SK-N-SH treated with all-trans-retinoic acid at 6 μM for 48 hours (cell line): Measurements from ENCODE around the gene BLMH.

ENCODE experiments used
- ESRRG ChIP-seq: fragments of 250-450 bp; sonication (Bioruptor Pico); IDR thresholded peaks from 2 replicates; pipeline ENCODE4 v1.6.1; 2021; ENCODE audit warnings: mild to moderate bottlenecking
- PATZ1 ChIP-seq: fragments of 250-450 bp; sonication (Bioruptor Pico); IDR thresholded peaks from 2 replicates; pipeline ENCODE4 v1.8.0; 2020; ENCODE audit warnings: mild to moderate bottlenecking, moderate library complexity, borderline replicate concordance
- TOX ChIP-seq: fragments of 250-450 bp; sonication (Bioruptor Pico); IDR thresholded peaks from 2 replicates; pipeline ENCODE4 v1.8.0; 2021; ENCODE audit warnings: mild to moderate bottlenecking, moderate library complexity, borderline replicate concordance
- ZNF70 ChIP-seq: fragments of 450-650 bp; formaldehyde crosslinking; IDR thresholded peaks from 2 replicates; pipeline ENCODE4 v1.5.0; 2020; ENCODE audit warnings: mild to moderate bottlenecking, moderate library complexity

GRCh38 chr17:30243002-30243401 is 48.7 kb downstream of the BLMH start:
- TF ChIP-seq ZNF70 (CRISPR knock-in tag): no peak
- no peak for TF ChIP-seq ESRRG
- TF ChIP-seq PATZ1 (CRISPR knock-in tag): no peak
- no peak for TF ChIP-seq TOX (CRISPR knock-in tag)
